ENCODE results near the gene ZNF845. TPM values are rescaled to one million over a fixed set of nuclear protein-coding genes. Genes with fewer than 3 reads are reported as not detected.

The ZNF845 gene
- total RNA-seq, 2 donors from 2014 or later = 4.2 to 7.4 TPM

DNA sequence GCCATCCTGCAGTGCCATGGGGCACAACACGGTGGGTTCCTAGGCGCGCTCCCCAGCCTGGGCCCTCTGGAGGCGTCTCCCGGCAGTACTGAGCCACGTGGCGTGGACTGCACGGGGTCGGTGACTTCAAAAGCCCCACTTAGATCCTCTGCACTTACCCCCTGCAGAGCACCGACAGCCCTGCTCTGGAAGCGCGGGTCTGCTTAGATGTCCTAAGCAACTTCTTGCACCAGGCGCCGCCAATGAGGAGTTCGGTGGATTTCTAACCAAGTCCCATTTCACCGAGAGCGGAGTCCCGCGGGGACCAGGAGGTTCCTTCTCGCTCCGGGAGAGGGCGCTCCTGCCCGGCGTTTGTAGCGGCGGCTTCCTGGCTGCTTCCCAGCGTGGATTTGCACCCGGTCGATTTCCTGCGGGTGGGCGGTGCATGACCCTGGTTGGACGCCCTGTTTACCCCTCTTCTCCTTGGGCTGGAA is 25.2 kb upstream of the ZNF845 start:
- TF ChIP-seq, protein P1, sequence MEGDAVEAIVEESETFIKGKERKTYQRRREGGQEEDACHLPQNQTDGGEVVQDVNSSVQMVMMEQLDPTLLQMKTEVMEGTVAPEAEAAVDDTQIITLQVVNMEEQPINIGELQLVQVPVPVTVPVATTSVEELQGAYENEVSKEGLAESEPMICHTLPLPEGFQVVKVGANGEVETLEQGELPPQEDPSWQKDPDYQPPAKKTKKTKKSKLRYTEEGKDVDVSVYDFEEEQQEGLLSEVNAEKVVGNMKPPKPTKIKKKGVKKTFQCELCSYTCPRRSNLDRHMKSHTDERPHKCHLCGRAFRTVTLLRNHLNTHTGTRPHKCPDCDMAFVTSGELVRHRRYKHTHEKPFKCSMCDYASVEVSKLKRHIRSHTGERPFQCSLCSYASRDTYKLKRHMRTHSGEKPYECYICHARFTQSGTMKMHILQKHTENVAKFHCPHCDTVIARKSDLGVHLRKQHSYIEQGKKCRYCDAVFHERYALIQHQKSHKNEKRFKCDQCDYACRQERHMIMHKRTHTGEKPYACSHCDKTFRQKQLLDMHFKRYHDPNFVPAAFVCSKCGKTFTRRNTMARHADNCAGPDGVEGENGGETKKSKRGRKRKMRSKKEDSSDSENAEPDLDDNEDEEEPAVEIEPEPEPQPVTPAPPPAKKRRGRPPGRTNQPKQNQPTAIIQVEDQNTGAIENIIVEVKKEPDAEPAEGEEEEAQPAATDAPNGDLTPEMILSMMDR (IDR thresholded peaks at IDR 0.05) = no peak
- Histone ChIP-seq H3K4me3 (no peak overlapping the region), H3K27me3 (replicated peaks; ENCODE audit: insufficient read depth) (no peaks in the 10 kb centered on the region), H3K9me3 (no peaks in the 10 kb centered on the region), H3K4me1 (ENCODE audit: control insufficient read depth in 1 of 2, low read depth in 2 of 2) (no peaks in the 10 kb centered on the region), H3K27ac (no peak overlapping the region), H3K36me3 (no peaks in the 10 kb centered on the region)
- DNase-seq (ENCODE audit: low spot score) (no peak), ATAC-seq (ENCODE audit: insufficient number of reproducible peaks, low FRiP score, low read depth) (no peak)

DNA sequence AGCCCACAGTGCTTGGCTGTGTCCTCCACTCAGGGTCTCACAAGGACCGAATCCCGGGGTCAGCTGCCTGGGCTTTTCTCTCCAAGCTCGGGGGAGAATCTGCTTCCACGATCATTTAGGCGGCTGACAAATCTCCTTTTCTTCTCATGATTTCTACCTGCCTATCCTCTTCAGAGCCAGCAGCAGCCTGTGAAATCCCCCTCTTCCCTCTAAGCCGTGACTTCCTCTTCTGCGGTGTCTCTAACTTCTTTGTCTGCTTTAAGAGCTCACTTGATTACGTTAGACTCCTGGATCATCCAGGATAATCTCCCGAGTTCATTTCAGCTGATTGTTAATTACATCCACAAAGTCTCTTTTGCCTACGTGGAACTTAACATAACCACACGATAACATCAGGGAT is 22.5 kb upstream of the ZNF845 start:
- Histone ChIP-seq H3K9me3 (no peaks in the 10 kb centered on the region), H3K27me3 (replicated peaks; ENCODE audit: insufficient read depth) (no peaks in the 10 kb centered on the region)
- no peak for DNase-seq (ENCODE audit: low spot score)

DNA sequence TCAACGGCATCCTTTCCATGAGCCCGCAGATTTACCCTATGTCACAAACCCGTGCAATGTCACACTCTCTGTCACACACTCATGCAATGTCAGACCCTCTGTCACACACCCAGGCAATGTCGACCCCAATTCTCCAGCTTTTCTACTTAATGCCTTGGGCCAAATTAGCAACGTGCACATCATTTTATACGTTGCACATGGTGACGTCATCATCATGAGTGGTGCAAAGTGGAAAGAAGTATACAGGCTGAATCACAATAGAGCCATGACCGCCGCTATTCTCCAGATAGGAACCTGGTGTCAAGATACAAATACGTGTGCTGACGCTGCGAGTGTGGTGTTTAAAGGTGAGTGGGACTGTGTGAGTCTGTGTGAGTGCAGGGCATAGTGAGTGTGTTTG is 21.7 kb upstream of the ZNF845 start:
- no peaks in the 10 kb centered on the region for H3K4me1 ChIP-seq (ENCODE audit: control insufficient read depth in 1 of 2, low read depth in 2 of 2)
- no peaks in the 10 kb centered on the region for H3K36me3 ChIP-seq
- H3K9me3 ChIP-seq = no peaks in the 10 kb centered on the region
- ATAC-seq (ENCODE audit: insufficient number of reproducible peaks, low FRiP score, low read depth) (no peak), DNase-seq (ENCODE audit: low spot score) (no peak)
- H3K4me3 ChIP-seq = no peak overlapping the region
- no peak overlapping the region for H3K27ac ChIP-seq
- H3K27me3 ChIP-seq (replicated peaks; ENCODE audit: insufficient read depth) = no peaks in the 10 kb centered on the region
- TF ChIP-seq, protein P1 (IDR thresholded peaks at IDR 0.05) = no peak

More for the DNA sequence above, 22.5 kb upstream of the ZNF845 start:
- Histone ChIP-seq H3K4me1 (ENCODE audit: control insufficient read depth in 1 of 2, low read depth in 2 of 2) (no peaks in the 10 kb centered on the region), H3K4me3 (no peak overlapping the region), H3K27ac (no peak overlapping the region), H3K36me3 (no peaks in the 10 kb centered on the region)
- ATAC-seq (ENCODE audit: insufficient number of reproducible peaks, low FRiP score, low read depth) = no peak
- TF ChIP-seq, protein P1 (IDR thresholded peaks at IDR 0.05) = no peak

DNA sequence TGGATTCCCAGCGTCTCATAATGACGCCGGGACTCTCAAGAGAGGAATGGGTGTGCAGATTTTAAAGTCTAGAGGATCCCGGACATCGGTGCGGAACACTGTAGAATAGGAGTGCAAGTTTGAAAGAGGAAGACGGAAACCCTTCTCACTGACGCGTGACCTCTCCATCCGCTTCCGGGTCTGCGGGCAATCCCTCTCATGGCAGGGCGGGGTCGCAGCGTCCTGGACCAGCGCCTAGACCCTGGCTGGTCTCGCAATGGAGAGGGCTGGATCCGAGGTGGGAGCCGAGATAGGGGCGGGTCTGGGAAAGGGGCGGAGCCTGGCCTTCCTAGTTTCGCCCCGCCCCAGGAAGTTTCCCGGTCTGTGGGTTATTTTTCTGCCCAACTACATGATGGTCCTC is 4.6 kb upstream of the ZNF845 start:
- H3K4me3 ChIP-seq = peak overlapping the region; percentile 17
- no peak for ATAC-seq (ENCODE audit: insufficient number of reproducible peaks, low FRiP score, low read depth)
- TF ChIP-seq, protein P1 (IDR thresholded peaks at IDR 0.05) = no peak

DNA sequence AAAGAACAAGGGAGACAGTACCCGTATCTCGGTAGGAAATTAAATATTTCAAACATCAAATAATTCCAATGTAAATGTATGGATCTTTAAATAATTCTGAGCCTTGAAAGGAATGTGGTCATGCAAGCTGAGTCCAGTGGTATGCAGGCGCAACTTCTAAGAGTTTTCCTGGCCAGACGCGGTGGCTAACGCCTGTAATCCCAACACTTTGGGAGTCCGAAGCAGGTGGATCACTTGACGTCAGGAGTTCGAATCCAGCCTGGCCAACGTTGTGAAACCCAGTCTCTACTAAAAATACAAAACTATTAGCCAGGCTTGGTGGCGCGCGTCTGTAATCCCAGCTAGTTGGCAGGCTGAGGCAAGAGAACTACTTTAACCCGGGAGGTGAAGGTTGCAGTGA is 1.1 kb upstream of the ZNF845 start:
- Histone ChIP-seq H3K9me3 (no peaks in the 10 kb centered on the region), H3K27me3 (replicated peaks; ENCODE audit: insufficient read depth) (no peaks in the 10 kb centered on the region), H3K4me3 (peak overlapping the region; percentile 86), H3K4me1 (ENCODE audit: control insufficient read depth in 1 of 2, low read depth in 2 of 2) (peaks cover 0 to 6% of the 10 kb centered on the region in 2 donors), H3K36me3 (no peaks in the 10 kb centered on the region), H3K27ac (peak overlapping the region; percentile 76)
- ATAC-seq (ENCODE audit: insufficient number of reproducible peaks, low FRiP score, low read depth) (no peak), DNase-seq (ENCODE audit: low spot score) (no peak)
- TF ChIP-seq, protein P1 (IDR thresholded peaks at IDR 0.05) = no peak

More for the DNA sequence above, 4.6 kb upstream of the ZNF845 start:
- DNase-seq (ENCODE audit: low spot score) = no peak
- Histone ChIP-seq H3K4me1 (ENCODE audit: control insufficient read depth in 1 of 2, low read depth in 2 of 2) (no peaks in the 10 kb centered on the region), H3K27ac (no peak overlapping the region), H3K36me3 (no peaks in the 10 kb centered on the region), H3K9me3 (no peaks in the 10 kb centered on the region), H3K27me3 (replicated peaks; ENCODE audit: insufficient read depth) (no peaks in the 10 kb centered on the region)

Data from thoracic aorta (tissue), 2 donors.